Stimulated activated CD8-positive, alpha-beta memory T cell treated with anti-CD3 and anti-CD28 coated beads, Interleukin-15, amount 100 ng/mL, for 48 hours (primary cell): ENCODE results near the gene WWC1.
"Not testable (repeated sequence)": the region's sequence is repeated elsewhere in the genome, so short reads cannot be mapped to it uniquely, and the experiment has no call there.

ENCODE experiments used
- DNase-seq, 2 donors: peaks; one replicate each; pipeline ENCODE4 v3.0.0-alpha.2; 2020; ENCODE audit warnings: low read depth in 2 of 2

The WWC1 gene

GRCh38 chr5:168409591-168410458, 118.4 kb downstream of the WWC1 start:
- DNase-seq, result peak; percentile 19 to 26

- DNase-seq, result no peak
Measured at GRCh38 chr5:168411871-168412270, 120.4 kb downstream of the WWC1 start.

- no peak for DNase-seq
Measured at GRCh38 chr5:168413062-168413461, 121.6 kb downstream of the WWC1 start.

- no peak for DNase-seq
Measured at GRCh38 chr5:168413596-168413995, 122.2 kb downstream of the WWC1 start.

GRCh38 chr5:168415401-168415800, 124.0 kb downstream of the WWC1 start:
- no peak for DNase-seq

GRCh38 chr5:168415971-168416370, 124.5 kb downstream of the WWC1 start:
- DNase-seq, result no peak

GRCh38 chr5:168417731-168418429, 126.4 kb downstream of the WWC1 start:
- DNase-seq, result no peak

- no peak for DNase-seq
Measured at GRCh38 chr5:168420461-168420860, 129.0 kb downstream of the WWC1 start.

- DNase-seq, result no peak
Measured at GRCh38 chr5:168422431-168422830, 131.0 kb downstream of the WWC1 start.

GRCh38 chr5:168423478-168423877, 132.0 kb downstream of the WWC1 start:
- no peak for DNase-seq

GRCh38 chr5:168423971-168424370, 132.5 kb downstream of the WWC1 start:
- DNase-seq, result no peak

GRCh38 chr5:168424594-168425323, 133.3 kb downstream of the WWC1 start:
- DNase-seq, result no peak

GRCh38 chr5:168426007-168426863, 134.8 kb downstream of the WWC1 start:
- DNase-seq, result no peak

GRCh38 chr5:168426864-168427172, 135.4 kb downstream of the WWC1 start:
- no peak for DNase-seq

- DNase-seq, result no peak
Measured at GRCh38 chr5:168427224-168427623, 135.8 kb downstream of the WWC1 start.

GRCh38 chr5:168428552-168428951, 137.1 kb downstream of the WWC1 start:
- no peak for DNase-seq

GRCh38 chr5:168430296-168430695, 138.9 kb downstream of the WWC1 start:
- no peak for DNase-seq

- no peak for DNase-seq
Measured at GRCh38 chr5:168432903-168433302, 141.5 kb downstream of the WWC1 start.

- no peak for DNase-seq
Measured at GRCh38 chr5:168434001-168434400, 142.6 kb downstream of the WWC1 start.

GRCh38 chr5:168434746-168435321, 143.4 kb downstream of the WWC1 start:
- DNase-seq, result no peak

- DNase-seq, result not testable (repeated sequence)
Measured at GRCh38 chr5:168435340-168435739, 143.9 kb downstream of the WWC1 start.
